K562 (cell line): Measurements from ENCODE around the gene TMEM176B. TPM values are rescaled to one million over a fixed set of nuclear protein-coding genes. Genes with fewer than 3 reads are reported as not detected.

ENCODE experiments used
- ATF7 ChIP-seq: fragments of 450-650 bp; IDR thresholded peaks from 2 replicates; pipeline ENCODE4 v1.7.1; 2014; ENCODE audit warnings: mild to moderate bottlenecking, moderate library complexity
- BRD4 ChIP-seq: fragments of 200-600 bp; sonication (generic); IDR thresholded peaks from 2 replicates; pipeline ENCODE4 v1.6.1; 2017; ENCODE audit warnings: inconsistent platforms
- CAMTA2 ChIP-seq: fragments of 250-450 bp; sonication (Bioruptor Pico); conservative IDR thresholded peaks from 2 replicates; pipeline ENCODE4 v1.5.1; 2022
- GABPB2 ChIP-seq: fragments of 250-450 bp; sonication (Bioruptor Pico); conservative IDR thresholded peaks from 2 replicates; pipeline ENCODE4 v1.5.1; 2021; ENCODE audit warnings: mild to moderate bottlenecking
- MCM2 ChIP-seq: fragments of 450-650 bp; IDR thresholded peaks from 2 replicates; pipeline ENCODE4 v1.6.1; 2017; ENCODE audit warnings: low read depth, mild to moderate bottlenecking
- MEF2D ChIP-seq: conservative IDR thresholded peaks from 2 replicates; pipeline ENCODE4 v1.6.1; 2016; ENCODE audit warnings: low read depth, missing genetic modification characterization, missing compliant biosample characterization
- NCOA4 ChIP-seq: fragments of 450-650 bp; IDR thresholded peaks from 2 replicates; pipeline ENCODE4 v1.6.1; 2018; ENCODE audit warnings: mild to moderate bottlenecking; ENCODE audit not compliant: partially characterized antibody
- SREBF1 ChIP-seq: fragments of 150-350 bp; IDR thresholded peaks from 2 replicates; pipeline ENCODE4 v1.6.1; 2014; ENCODE audit warnings: antibody characterized with exemption, low read depth, low read length, borderline replicate concordance
- TEAD4 ChIP-seq, 2 experiments: sonication (generic) in 1 of 2; formaldehyde crosslinking in 1 of 2; IDR thresholded peaks; 2 replicates each; pipeline versions ENCODE4 v1.6.1 to v1.8.0; 2012 to 2022; ENCODE audit warnings: borderline replicate concordance in 1 of 2, inconsistent platforms in 1 of 2, low read length in 1 of 2, mild to moderate bottlenecking in 1 of 2, missing genetic modification reagents in 1 of 2
- ZNF212 ChIP-seq: fragments of 450-650 bp; formaldehyde crosslinking; IDR thresholded peaks from 2 replicates; pipeline ENCODE4 v1.4.0; 2020; ENCODE audit warnings: mild to moderate bottlenecking
- ZNF764 ChIP-seq: fragments of 250-450 bp; sonication (Bioruptor Pico); IDR thresholded peaks from 2 replicates; pipeline ENCODE4 v1.4.0; 2020; ENCODE audit warnings: low read depth, mild to moderate bottlenecking, moderate library complexity
- ZNF780A ChIP-seq: fragments of 250-450 bp; sonication (Bioruptor Pico); IDR thresholded peaks from 2 replicates; pipeline ENCODE4 v1.5.0; 2021; ENCODE audit warnings: mild to moderate bottlenecking
- ZSCAN32 ChIP-seq: fragments of 450-650 bp; formaldehyde crosslinking; IDR thresholded peaks from 2 replicates; pipeline ENCODE4 v1.4.0; 2020; ENCODE audit warnings: mild to moderate bottlenecking, moderate library complexity
- polyA plus RNA-seq, 8 experiments: library from polyadenylated mRNA; depleted of rRNA in 4 of 8; stranded (reverse) in 5 of 8; unstranded in 3 of 8; fragments of >200 nt; fragmentation: Nextera tagmentation in 2 of 8; fragmentation: Illumina TruSeq in 1 of 8; extraction: Ambion mirVana in 2 of 8; extraction: Trizol in 1 of 8; gene quantifications; 2 replicates each; pipeline versions ENCODE4 v1.2.1 to v1.2.3, GENCODE V29; 2011 to 2014; ENCODE audit warnings: inconsistent platforms in 1 of 8, missing spikeins in 1 of 8
- total RNA-seq, 7 experiments: library from RNA; depleted of rRNA in 6 of 7; stranded (reverse); fragments of >200 nt in 6 of 7; fragmentation: Illumina TruSeq in 2 of 7; extraction: Trizol in 2 of 7; gene quantifications; 2 replicates each; pipeline versions ENCODE4 v1.2.1 to v1.2.3, GENCODE V29; 2011 to 2021; ENCODE audit warnings: low replicate concordance in 1 of 7
- TF ChIP-seq, protein P1 (sequence below): fragments of 200-600 bp; sonication (generic); IDR thresholded peaks from one replicate; pipeline ENCODE4 v1.6.1; 2012; ENCODE audit warnings: mild to moderate bottlenecking, low read depth, low read length, inconsistent platforms
- TF ChIP-seq, protein P2 (sequence below), 2 experiments: fragments of 450-650 bp in 1 of 2; sonication (generic) in 1 of 2; formaldehyde crosslinking in 1 of 2; IDR thresholded peaks in 1 of 2; conservative IDR thresholded peaks in 1 of 2; 2 replicates each; pipeline versions ENCODE4 v1.6.1 to v1.8.1; 2016 to 2023; ENCODE audit warnings: mild to moderate bottlenecking in 2 of 2, moderate library complexity in 2 of 2, inconsistent platforms in 1 of 2, missing genetic modification reagents in 1 of 2

The TMEM176B gene
- total and polyA plus RNA-seq, 9 of the 15 experiments (the other 6 are each of a cell fraction or from before 2014, with no cell fraction given) = 0.19 to 0.60 TPM; not detected in 7

DNA sequence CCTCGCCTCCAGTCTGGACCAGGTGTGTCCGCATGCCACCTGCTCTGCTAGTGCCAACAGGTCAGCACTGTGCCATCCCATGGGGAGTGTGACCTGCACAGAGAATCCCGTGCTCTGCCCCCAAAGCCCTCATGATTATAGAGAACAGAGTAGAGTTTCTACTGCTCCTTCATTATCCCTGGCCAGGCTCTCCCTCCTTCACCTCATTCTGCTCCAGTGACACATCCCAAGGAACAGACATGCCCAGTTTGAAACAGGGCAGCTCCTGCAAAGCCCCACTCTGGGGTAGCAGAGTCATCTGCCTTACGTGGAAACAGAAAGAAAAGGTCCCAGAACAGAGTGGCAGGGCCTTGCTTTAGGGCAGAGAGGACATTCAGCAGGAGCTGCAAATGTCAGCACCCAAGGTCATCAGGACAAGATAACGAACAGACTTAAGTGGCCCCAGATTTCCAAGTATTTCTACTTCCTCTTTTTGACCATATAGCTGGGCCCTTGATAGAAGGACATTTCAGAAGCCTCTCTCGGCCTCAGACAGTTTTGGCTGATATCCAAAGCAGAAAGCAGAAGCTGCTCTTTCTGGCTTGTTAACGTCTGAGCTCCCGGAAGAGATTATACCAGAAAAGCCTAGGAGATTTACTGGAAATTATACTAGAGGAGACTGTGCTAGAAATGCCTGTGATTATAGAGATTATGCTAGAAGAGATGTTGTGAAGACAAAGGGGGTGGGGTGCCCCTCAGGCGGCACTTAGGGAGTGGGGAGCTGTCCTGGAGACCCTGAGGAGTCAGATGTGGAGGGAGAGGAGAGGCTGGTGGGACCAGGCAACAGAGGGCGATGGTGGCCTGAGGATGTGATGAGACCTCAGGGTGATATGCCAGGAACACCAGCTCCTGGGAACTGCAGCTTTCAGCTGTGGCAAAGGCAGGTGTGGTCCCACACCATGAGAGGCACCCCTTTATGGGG is 12.6 kb downstream of the TMEM176B start (continued):
- TF ChIP-seq, protein P1, sequence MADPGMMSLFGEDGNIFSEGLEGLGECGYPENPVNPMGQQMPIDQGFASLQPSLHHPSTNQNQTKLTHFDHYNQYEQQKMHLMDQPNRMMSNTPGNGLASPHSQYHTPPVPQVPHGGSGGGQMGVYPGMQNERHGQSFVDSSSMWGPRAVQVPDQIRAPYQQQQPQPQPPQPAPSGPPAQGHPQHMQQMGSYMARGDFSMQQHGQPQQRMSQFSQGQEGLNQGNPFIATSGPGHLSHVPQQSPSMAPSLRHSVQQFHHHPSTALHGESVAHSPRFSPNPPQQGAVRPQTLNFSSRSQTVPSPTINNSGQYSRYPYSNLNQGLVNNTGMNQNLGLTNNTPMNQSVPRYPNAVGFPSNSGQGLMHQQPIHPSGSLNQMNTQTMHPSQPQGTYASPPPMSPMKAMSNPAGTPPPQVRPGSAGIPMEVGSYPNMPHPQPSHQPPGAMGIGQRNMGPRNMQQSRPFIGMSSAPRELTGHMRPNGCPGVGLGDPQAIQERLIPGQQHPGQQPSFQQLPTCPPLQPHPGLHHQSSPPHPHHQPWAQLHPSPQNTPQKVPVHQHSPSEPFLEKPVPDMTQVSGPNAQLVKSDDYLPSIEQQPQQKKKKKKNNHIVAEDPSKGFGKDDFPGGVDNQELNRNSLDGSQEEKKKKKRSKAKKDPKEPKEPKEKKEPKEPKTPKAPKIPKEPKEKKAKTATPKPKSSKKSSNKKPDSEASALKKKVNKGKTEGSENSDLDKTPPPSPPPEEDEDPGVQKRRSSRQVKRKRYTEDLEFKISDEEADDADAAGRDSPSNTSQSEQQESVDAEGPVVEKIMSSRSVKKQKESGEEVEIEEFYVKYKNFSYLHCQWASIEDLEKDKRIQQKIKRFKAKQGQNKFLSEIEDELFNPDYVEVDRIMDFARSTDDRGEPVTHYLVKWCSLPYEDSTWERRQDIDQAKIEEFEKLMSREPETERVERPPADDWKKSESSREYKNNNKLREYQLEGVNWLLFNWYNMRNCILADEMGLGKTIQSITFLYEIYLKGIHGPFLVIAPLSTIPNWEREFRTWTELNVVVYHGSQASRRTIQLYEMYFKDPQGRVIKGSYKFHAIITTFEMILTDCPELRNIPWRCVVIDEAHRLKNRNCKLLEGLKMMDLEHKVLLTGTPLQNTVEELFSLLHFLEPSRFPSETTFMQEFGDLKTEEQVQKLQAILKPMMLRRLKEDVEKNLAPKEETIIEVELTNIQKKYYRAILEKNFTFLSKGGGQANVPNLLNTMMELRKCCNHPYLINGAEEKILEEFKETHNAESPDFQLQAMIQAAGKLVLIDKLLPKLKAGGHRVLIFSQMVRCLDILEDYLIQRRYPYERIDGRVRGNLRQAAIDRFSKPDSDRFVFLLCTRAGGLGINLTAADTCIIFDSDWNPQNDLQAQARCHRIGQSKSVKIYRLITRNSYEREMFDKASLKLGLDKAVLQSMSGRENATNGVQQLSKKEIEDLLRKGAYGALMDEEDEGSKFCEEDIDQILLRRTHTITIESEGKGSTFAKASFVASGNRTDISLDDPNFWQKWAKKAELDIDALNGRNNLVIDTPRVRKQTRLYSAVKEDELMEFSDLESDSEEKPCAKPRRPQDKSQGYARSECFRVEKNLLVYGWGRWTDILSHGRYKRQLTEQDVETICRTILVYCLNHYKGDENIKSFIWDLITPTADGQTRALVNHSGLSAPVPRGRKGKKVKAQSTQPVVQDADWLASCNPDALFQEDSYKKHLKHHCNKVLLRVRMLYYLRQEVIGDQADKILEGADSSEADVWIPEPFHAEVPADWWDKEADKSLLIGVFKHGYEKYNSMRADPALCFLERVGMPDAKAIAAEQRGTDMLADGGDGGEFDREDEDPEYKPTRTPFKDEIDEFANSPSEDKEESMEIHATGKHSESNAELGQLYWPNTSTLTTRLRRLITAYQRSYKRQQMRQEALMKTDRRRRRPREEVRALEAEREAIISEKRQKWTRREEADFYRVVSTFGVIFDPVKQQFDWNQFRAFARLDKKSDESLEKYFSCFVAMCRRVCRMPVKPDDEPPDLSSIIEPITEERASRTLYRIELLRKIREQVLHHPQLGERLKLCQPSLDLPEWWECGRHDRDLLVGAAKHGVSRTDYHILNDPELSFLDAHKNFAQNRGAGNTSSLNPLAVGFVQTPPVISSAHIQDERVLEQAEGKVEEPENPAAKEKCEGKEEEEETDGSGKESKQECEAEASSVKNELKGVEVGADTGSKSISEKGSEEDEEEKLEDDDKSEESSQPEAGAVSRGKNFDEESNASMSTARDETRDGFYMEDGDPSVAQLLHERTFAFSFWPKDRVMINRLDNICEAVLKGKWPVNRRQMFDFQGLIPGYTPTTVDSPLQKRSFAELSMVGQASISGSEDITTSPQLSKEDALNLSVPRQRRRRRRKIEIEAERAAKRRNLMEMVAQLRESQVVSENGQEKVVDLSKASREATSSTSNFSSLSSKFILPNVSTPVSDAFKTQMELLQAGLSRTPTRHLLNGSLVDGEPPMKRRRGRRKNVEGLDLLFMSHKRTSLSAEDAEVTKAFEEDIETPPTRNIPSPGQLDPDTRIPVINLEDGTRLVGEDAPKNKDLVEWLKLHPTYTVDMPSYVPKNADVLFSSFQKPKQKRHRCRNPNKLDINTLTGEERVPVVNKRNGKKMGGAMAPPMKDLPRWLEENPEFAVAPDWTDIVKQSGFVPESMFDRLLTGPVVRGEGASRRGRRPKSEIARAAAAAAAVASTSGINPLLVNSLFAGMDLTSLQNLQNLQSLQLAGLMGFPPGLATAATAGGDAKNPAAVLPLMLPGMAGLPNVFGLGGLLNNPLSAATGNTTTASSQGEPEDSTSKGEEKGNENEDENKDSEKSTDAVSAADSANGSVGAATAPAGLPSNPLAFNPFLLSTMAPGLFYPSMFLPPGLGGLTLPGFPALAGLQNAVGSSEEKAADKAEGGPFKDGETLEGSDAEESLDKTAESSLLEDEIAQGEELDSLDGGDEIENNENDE = no peak
- TF ChIP-seq ZNF212 (CRISPR knock-in tag) = 0 out of 2 replicates have a peak, but pooled peaks have one; percentile 28
- no peak for TF ChIP-seq NCOA4
- TF ChIP-seq MEF2D = no peak
- peak; percentile 84 for TF ChIP-seq TEAD4 (IDR thresholded peaks at IDR 0.05; ENCODE audit: low read length)
- no peak for TF ChIP-seq TEAD4 (CRISPR knock-in tag; IDR thresholded peaks at IDR 0.05; ENCODE audit: borderline replicate concordance)
- TF ChIP-seq BRD4 = no peak
- TF ChIP-seq GABPB2 (CRISPR knock-in tag) = no peak
- TF ChIP-seq CAMTA2 (CRISPR knock-in tag) = no peak
- TF ChIP-seq ZNF764 (CRISPR knock-in tag) = no peak
- TF ChIP-seq, protein P2, sequence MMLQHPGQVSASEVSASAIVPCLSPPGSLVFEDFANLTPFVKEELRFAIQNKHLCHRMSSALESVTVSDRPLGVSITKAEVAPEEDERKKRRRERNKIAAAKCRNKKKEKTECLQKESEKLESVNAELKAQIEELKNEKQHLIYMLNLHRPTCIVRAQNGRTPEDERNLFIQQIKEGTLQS (IDR thresholded peaks at IDR 0.05) = peak; percentile 15; the same call in 1 of the 2 replicates
- TF ChIP-seq, protein P2 (CRISPR knock-in tag; conservative IDR thresholded peaks at IDR 0.05) = no peak
- no peak for TF ChIP-seq MCM2
- peak; percentile 75 for TF ChIP-seq ATF7
- TF ChIP-seq ZNF780A (CRISPR knock-in tag) = no peak
- TF ChIP-seq ZSCAN32 = no peak
- no peak for TF ChIP-seq SREBF1
